Upper lobe of left lung (tissue), 4 donors: ENCODE results near the gene BNIP1.

ENCODE experiments used
- EP300 ChIP-seq, 4 donors: sonication (generic); formaldehyde crosslinking; IDR thresholded peaks; one replicate each; pipeline ENCODE4 v1.5.1; 2017; ENCODE audit warnings: antibody characterized with exemption in 4 of 4, control low read depth in 2 of 4
- POLR2A ChIP-seq, 4 donors: fragments of 450-650 bp; IDR thresholded peaks; one replicate each; pipeline ENCODE4 v1.5.1; 2016 to 2017; ENCODE audit warnings: antibody characterized with exemption in 4 of 4, mild to moderate bottlenecking in 2 of 4
- POLR2AphosphoS5 ChIP-seq, 2 donors: sonication (generic); formaldehyde crosslinking; IDR thresholded peaks; one replicate each; pipeline ENCODE4 v1.5.1; 2017; ENCODE audit warnings: antibody characterized with exemption in 2 of 2
- TF ChIP-seq, protein P1 (sequence below), 6 experiments: fragments of 450-650 bp in 4 of 6; fragments of 200-600 bp in 2 of 6; sonication (generic) in 2 of 6; IDR thresholded peaks; one replicate each; pipeline ENCODE4 v1.5.1; 2016 to 2019; ENCODE audit warnings: antibody characterized with exemption in 6 of 6

DNA sequence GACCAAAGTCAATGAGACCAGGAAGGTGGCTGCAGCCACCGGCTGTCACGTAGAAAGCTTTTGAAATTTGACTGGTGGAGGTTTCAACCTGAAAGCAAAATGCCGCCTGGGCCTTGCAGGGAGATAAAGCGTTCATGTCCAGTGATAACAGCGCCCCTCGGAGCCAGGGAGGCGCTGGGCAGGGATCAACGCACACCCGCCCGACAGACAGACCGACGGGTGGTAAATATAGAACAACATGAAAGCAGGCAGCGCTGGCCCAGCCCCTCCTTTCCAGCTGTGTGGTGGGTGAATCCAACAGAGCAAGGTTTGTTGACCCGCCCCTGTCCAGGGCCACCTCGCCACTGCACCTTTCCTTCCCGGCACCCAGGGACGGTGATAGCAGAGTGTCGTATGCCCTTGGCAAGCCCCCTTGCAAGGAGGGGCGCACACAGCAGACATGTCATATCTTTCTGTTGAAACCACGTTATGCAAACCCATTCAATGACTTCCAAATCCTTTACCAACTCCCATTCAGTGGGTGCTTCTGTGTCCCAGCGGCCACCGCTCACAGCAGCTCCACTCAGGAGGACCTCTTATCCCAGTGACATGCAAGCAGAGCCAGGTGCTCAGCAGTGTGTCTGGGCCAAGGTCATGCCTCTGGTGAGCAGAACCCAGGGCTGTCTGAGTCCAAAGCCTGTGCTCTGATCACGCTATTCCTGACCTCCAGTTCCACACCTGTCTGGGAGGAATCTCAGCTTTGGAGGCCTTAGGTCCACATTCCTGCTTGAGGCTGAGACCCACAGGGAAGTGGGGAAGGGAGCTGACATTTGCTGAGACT is 52.0 kb downstream of the BNIP1 start:
- TF ChIP-seq, protein P1, sequence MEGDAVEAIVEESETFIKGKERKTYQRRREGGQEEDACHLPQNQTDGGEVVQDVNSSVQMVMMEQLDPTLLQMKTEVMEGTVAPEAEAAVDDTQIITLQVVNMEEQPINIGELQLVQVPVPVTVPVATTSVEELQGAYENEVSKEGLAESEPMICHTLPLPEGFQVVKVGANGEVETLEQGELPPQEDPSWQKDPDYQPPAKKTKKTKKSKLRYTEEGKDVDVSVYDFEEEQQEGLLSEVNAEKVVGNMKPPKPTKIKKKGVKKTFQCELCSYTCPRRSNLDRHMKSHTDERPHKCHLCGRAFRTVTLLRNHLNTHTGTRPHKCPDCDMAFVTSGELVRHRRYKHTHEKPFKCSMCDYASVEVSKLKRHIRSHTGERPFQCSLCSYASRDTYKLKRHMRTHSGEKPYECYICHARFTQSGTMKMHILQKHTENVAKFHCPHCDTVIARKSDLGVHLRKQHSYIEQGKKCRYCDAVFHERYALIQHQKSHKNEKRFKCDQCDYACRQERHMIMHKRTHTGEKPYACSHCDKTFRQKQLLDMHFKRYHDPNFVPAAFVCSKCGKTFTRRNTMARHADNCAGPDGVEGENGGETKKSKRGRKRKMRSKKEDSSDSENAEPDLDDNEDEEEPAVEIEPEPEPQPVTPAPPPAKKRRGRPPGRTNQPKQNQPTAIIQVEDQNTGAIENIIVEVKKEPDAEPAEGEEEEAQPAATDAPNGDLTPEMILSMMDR (IDR thresholded peaks at IDR 0.05), result no peak
- TF ChIP-seq POLR2A (IDR thresholded peaks at IDR 0.05) (no peak), POLR2AphosphoS5 (IDR thresholded peaks at IDR 0.05) (no peak), EP300 (IDR thresholded peaks at IDR 0.05) (no peak)
